PC-9 (cell line): ENCODE data around the gene SMYD2. TPM values are rescaled to one million over a fixed set of nuclear protein-coding genes. Genes with fewer than 3 reads are reported as not detected.

Source experiments
- BruUV-seq: library from RNA; stranded (reverse); fragments of 400-500 nt; replicated peaks from 2 replicates; lab custom pipeline; 2021; lab: Mats Ljungman, UMichigan
- CTCF ChIA-PET: fragments of 300-600 bp; sonication (Branson Sonifier 250); formaldehyde crosslinking; loops from one replicate; lab custom pipeline; 2022; ENCODE audit warnings: antibody characterized with exemption; lab: Charles Lee
- POLR2A ChIA-PET: fragments of 300-600 bp; sonication (Branson Sonifier 250); formaldehyde crosslinking; loops from one replicate; lab custom pipeline; 2022; ENCODE audit warnings: antibody characterized with exemption; ENCODE audit not compliant: unreplicated experiment; lab: Charles Lee
- DNase-seq, 2 experiments: peaks; one replicate each; pipeline versions ENCODE4 v3.0.0 to v3.0.0-alpha.2; 2015 to 2022; ENCODE audit warnings: mixed read lengths in 1 of 2
- H2AFZ ChIP-seq: fragments of 200-600 bp; sonication (generic); 2 replicates; pipeline ENCODE4 v1.8.1; 2017; ENCODE audit warnings: antibody characterized with exemption
- H3F3A ChIP-seq: fragments of 200-600 bp; sonication (generic); 2 replicates; pipeline ENCODE4 v1.8.1; 2017; ENCODE audit warnings: antibody characterized with exemption, mild to moderate bottlenecking, low read depth; ENCODE audit not compliant: insufficient read depth
- H3K27ac ChIP-seq: fragments of 200-600 bp; sonication (generic); 2 replicates; pipeline ENCODE4 v1.6.1; 2016; ENCODE audit warnings: mixed run types
- H3K27me3 ChIP-seq: fragments of 200-600 bp; sonication (generic); 2 replicates; pipeline ENCODE4 v1.6.1; 2016; ENCODE audit warnings: low read depth, mixed run types; ENCODE audit not compliant: insufficient read depth
- H3K36me3 ChIP-seq: fragments of 200-600 bp; sonication (generic); 2 replicates; pipeline ENCODE4 v1.6.1; 2016; ENCODE audit warnings: low read depth, mixed run types
- H3K4me1 ChIP-seq: fragments of 200-600 bp; sonication (generic); replicated peaks from 2 replicates; pipeline ENCODE4 v1.6.1; 2016; ENCODE audit warnings: mixed run types; ENCODE audit not compliant: insufficient read depth
- H3K4me2 ChIP-seq: fragments of 200-600 bp; sonication (generic); 2 replicates; pipeline ENCODE4 v1.6.1; 2017; ENCODE audit warnings: mixed run types
- H3K4me3 ChIP-seq: fragments of 200-600 bp; sonication (generic); 2 replicates; pipeline ENCODE4 v1.6.1; 2016; ENCODE audit warnings: mixed run types
- H3K79me2 ChIP-seq: fragments of 200-600 bp; sonication (generic); 2 replicates; pipeline ENCODE4 v1.6.1; 2017; ENCODE audit warnings: low read depth, mixed run types
- H3K9me2 ChIP-seq: fragments of 200-600 bp; sonication (generic); 2 replicates; pipeline ENCODE4 v1.8.1; 2017; ENCODE audit warnings: mild to moderate bottlenecking; ENCODE audit not compliant: insufficient read depth
- H3K9me3 ChIP-seq: fragments of 200-600 bp; sonication (generic); 2 replicates; pipeline ENCODE4 v1.8.1; 2016; ENCODE audit warnings: low read depth; ENCODE audit not compliant: insufficient read depth
- H4K20me1 ChIP-seq: fragments of 200-600 bp; sonication (generic); 2 replicates; pipeline ENCODE4 v1.8.1; 2017; ENCODE audit not compliant: insufficient read depth
- CTCF ChIP-seq: fragments of 200-600 bp; sonication (generic); conservative IDR thresholded peaks from 2 replicates; pipeline ENCODE4 v1.6.1; 2017; ENCODE audit warnings: mixed run types, antibody characterized with exemption, mild to moderate bottlenecking, moderate library complexity
- EZH2 ChIP-seq: fragments of 200-600 bp; sonication (generic); IDR thresholded peaks from 2 replicates; pipeline ENCODE4 v1.8.0; 2017; ENCODE audit warnings: antibody characterized with exemption, low read depth
- intact Hi-C: fragments of 100-400 bp; cut with micrococcal nuclease; formaldehyde crosslinking; loops from one replicate; pipeline ENCODE4 v1.10.0; 2022; ENCODE audit not compliant: unreplicated experiment
- total RNA-seq: library from RNA; stranded (reverse); gene quantifications from 2 replicates; pipeline ENCODE4 v1.2.3, GENCODE V29; 2021

SMYD2 gene
- total RNA-seq, 1 experiment from 2014 or later: 36.4 TPM

GRCh38 chr1:214261206-214262123 lies 19.5 kb upstream of the SMYD2 start:
- Histone ChIP-seq H2AFZ (0 out of 2 replicates have a peak overlapping the region, but pooled peaks have one; percentile 29), H3K9me2 (no peaks in the 10 kb centered on the region), H3K79me2 (no peaks in the 10 kb centered on the region), H3K27ac (no peak overlapping the region), H3K27me3 (no peaks in the 10 kb centered on the region), H3K4me1 (peaks cover 30% of the 10 kb centered on the region), H3F3A (peaks cover 11% of the 10 kb centered on the region), H3K4me2 (peak overlapping the region; percentile 63), H4K20me1 (no peaks in the 10 kb centered on the region), H3K9me3 (no peaks in the 10 kb centered on the region), H3K36me3 (no peaks in the 10 kb centered on the region), H3K4me3 (no peak overlapping the region; the same call in 1 of the 2 replicates)
- TF ChIP-seq CTCF (peak; percentile 87), EZH2 (no peak)
- BruUV-seq: no TSS peak
- ChIA-PET POLR2A (no interaction called here), CTCF (interaction anchor here (0.5 to 2.1 kb wide), 7 partner anchors 47 to 1027 kb away, joined by 3 to 23 read pairs (median 7); no protein-coding TSS in a partner anchor)
- DNase-seq: peak; percentile 51 to 80
- intact Hi-C loops: loop anchor here (1.0 to 5.0 kb wide), 3 partner anchors 45 to 366 kb away; no protein-coding TSS in a partner anchor

GRCh38 chr1:214264196-214264595 lies 16.8 kb upstream of the SMYD2 start:
- ChIA-PET CTCF (no interaction called here), POLR2A (no interaction called here)
- no peaks in the 10 kb centered on the region for H4K20me1 ChIP-seq
- H3K4me3 ChIP-seq: no peak overlapping the region
- no peak for DNase-seq
- TF ChIP-seq CTCF: no peak
- no peak for TF ChIP-seq EZH2
- H3F3A ChIP-seq: peaks cover 8% of the 10 kb centered on the region
- H3K9me3 ChIP-seq: no peaks in the 10 kb centered on the region
- H3K9me2 ChIP-seq: no peaks in the 10 kb centered on the region
- intact Hi-C loops: loop anchor here (5.0 kb wide), 1 partner anchor 363 kb away; no protein-coding TSS in a partner anchor
- no peak overlapping the region for H3K27ac ChIP-seq
- no peaks in the 10 kb centered on the region for H3K79me2 ChIP-seq
- no peaks in the 10 kb centered on the region for H3K36me3 ChIP-seq
- no peak overlapping the region for H3K4me2 ChIP-seq
- H3K4me1 ChIP-seq: peaks cover 23% of the 10 kb centered on the region
- BruUV-seq: no TSS peak
- H2AFZ ChIP-seq: no peak overlapping the region
- H3K27me3 ChIP-seq: no peaks in the 10 kb centered on the region

- ChIA-PET CTCF (no interaction called here), POLR2A (no interaction called here)
- no peaks in the 10 kb centered on the region for H4K20me1 ChIP-seq
- no peaks in the 10 kb centered on the region for H3K9me3 ChIP-seq
- no peaks in the 10 kb centered on the region for H3K36me3 ChIP-seq
- no peak overlapping the region for H3K4me3 ChIP-seq
- no peaks in the 10 kb centered on the region for H3K79me2 ChIP-seq
- DNase-seq: no peak
- H3K27me3 ChIP-seq: no peaks in the 10 kb centered on the region
- peaks cover under 1% of the 10 kb centered on the region for H3F3A ChIP-seq
- H3K4me1 ChIP-seq: peaks cover 15% of the 10 kb centered on the region
- H2AFZ ChIP-seq: no peak overlapping the region
- H3K27ac ChIP-seq: no peak overlapping the region
- intact Hi-C loops: loop anchor here (5.0 kb wide), 1 partner anchor 362 kb away; no protein-coding TSS in a partner anchor
- TF ChIP-seq EZH2: no peak
- no peak for TF ChIP-seq CTCF
- H3K9me2 ChIP-seq: no peaks in the 10 kb centered on the region
- BruUV-seq: no TSS peak
- H3K4me2 ChIP-seq: no peak overlapping the region
These were observed 16.0 kb upstream of the SMYD2 start for GRCh38 chr1:214264976-214265375.
